MM.1S (cell line): ENCODE results near the gene DEUP1.

Source experiments
- DNase-seq: peaks from one replicate; pipeline ENCODE4 v3.0.0-alpha.2; 2015
- H2AFZ ChIP-seq: fragments of 300-600 bp; sonication (generic); 2 replicates; pipeline ENCODE4 v1.6.0; 2016; ENCODE audit warnings: antibody characterized with exemption, low read length
- H3F3A ChIP-seq: fragments of 300-600 bp; sonication (generic); 2 replicates; pipeline ENCODE4 v1.6.1; 2016; ENCODE audit warnings: mild to moderate bottlenecking, antibody characterized with exemption, low read length, moderate library complexity, mixed read lengths; ENCODE audit not compliant: insufficient read depth
- H3K27ac ChIP-seq: fragments of 300-600 bp; sonication (generic); 2 replicates; pipeline ENCODE4 v1.5.1; 2016; ENCODE audit warnings: mild to moderate bottlenecking, low read length
- H3K27me3 ChIP-seq: fragments of 300-600 bp; sonication (generic); replicated peaks from 2 replicates; pipeline ENCODE4 v1.6.0; 2016; ENCODE audit warnings: low read length; ENCODE audit not compliant: insufficient read depth
- H3K36me3 ChIP-seq: fragments of 300-600 bp; sonication (generic); replicated peaks from 2 replicates; pipeline ENCODE4 v1.6.1; 2016; ENCODE audit warnings: mild to moderate bottlenecking, low read length, mixed read lengths; ENCODE audit not compliant: insufficient read depth
- H3K4me1 ChIP-seq: fragments of 300-600 bp; sonication (generic); 2 replicates; pipeline ENCODE4 v1.6.1; 2016; ENCODE audit warnings: low read length, mixed read lengths
- H3K4me2 ChIP-seq: fragments of 300-600 bp; sonication (generic); 2 replicates; pipeline ENCODE4 v1.6.0; 2016; ENCODE audit warnings: low read depth, low read length
- H3K4me3 ChIP-seq: fragments of 300-600 bp; sonication (generic); 2 replicates; pipeline ENCODE4 v1.5.1; 2016; ENCODE audit warnings: low read length, mixed read lengths
- H3K79me2 ChIP-seq: fragments of 300-600 bp; sonication (generic); 2 replicates; pipeline ENCODE4 v1.6.1; 2016; ENCODE audit warnings: mixed run types, low read length, mixed read lengths
- H3K9ac ChIP-seq: fragments of 300-600 bp; sonication (generic); 2 replicates; pipeline ENCODE4 v1.6.1; 2016; ENCODE audit warnings: low read length, mixed read lengths
- H3K9me2 ChIP-seq: fragments of 300-600 bp; sonication (generic); replicated peaks from 2 replicates; pipeline ENCODE4 v1.6.1; 2016; ENCODE audit warnings: mild to moderate bottlenecking, low read length, mixed read lengths; ENCODE audit not compliant: insufficient read depth
- H3K9me3 ChIP-seq: fragments of 300-600 bp; sonication (generic); replicated peaks from 2 replicates; pipeline ENCODE4 v1.6.1; 2016; ENCODE audit warnings: mild to moderate bottlenecking, low read length, mixed read lengths; ENCODE audit not compliant: insufficient read depth
- H4K20me1 ChIP-seq: fragments of 300-600 bp; sonication (generic); 2 replicates; pipeline ENCODE4 v1.6.1; 2016; ENCODE audit warnings: mild to moderate bottlenecking, low read length, moderate library complexity, mixed read lengths; ENCODE audit not compliant: insufficient read depth
- EZH2 ChIP-seq: fragments of 300-600 bp; sonication (generic); optimal IDR thresholded peaks from 2 replicates; pipeline ENCODE3; 2017; ENCODE audit warnings: low read depth, mild to moderate bottlenecking, antibody characterized with exemption, low read length, mixed read lengths
- EZH2phosphoT487 ChIP-seq: fragments of 300-600 bp; sonication (generic); IDR thresholded peaks from 2 replicates; pipeline ENCODE4 v1.6.1; 2018; ENCODE audit warnings: antibody characterized with exemption, low read length
- TF ChIP-seq, protein P1 (sequence below): fragments of 300-600 bp; sonication (generic); IDR thresholded peaks from 2 replicates; pipeline ENCODE4 v1.5.1; 2016; ENCODE audit warnings: antibody characterized with exemption, low read length, mixed read lengths

Gene DEUP1

DNA sequence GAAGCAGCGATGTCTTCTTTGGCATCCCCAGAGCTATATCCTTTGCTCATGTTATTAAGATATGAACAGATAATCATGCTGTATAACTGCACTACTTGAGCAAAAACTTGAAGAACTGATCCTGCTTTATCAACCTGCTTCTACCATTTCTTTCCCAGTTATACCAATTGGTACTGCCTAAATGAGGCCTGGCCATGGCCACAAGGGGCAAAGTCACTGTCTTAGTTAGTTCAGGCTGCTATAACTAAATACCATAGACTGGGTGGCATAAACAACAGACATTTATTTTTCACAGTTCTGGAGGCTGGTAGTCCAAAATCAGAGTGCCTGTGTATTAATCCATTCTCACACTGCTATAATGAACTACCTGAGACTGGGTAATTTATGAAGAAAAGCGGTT, 37.5 kb downstream of the DEUP1 start:
- no peak for TF ChIP-seq EZH2
- no peak for TF ChIP-seq EZH2phosphoT487
- TF ChIP-seq, protein P1, sequence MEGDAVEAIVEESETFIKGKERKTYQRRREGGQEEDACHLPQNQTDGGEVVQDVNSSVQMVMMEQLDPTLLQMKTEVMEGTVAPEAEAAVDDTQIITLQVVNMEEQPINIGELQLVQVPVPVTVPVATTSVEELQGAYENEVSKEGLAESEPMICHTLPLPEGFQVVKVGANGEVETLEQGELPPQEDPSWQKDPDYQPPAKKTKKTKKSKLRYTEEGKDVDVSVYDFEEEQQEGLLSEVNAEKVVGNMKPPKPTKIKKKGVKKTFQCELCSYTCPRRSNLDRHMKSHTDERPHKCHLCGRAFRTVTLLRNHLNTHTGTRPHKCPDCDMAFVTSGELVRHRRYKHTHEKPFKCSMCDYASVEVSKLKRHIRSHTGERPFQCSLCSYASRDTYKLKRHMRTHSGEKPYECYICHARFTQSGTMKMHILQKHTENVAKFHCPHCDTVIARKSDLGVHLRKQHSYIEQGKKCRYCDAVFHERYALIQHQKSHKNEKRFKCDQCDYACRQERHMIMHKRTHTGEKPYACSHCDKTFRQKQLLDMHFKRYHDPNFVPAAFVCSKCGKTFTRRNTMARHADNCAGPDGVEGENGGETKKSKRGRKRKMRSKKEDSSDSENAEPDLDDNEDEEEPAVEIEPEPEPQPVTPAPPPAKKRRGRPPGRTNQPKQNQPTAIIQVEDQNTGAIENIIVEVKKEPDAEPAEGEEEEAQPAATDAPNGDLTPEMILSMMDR = no peak
- no peak overlapping the region for H3K9ac ChIP-seq
- H3K27ac ChIP-seq = no peak overlapping the region

DNA sequence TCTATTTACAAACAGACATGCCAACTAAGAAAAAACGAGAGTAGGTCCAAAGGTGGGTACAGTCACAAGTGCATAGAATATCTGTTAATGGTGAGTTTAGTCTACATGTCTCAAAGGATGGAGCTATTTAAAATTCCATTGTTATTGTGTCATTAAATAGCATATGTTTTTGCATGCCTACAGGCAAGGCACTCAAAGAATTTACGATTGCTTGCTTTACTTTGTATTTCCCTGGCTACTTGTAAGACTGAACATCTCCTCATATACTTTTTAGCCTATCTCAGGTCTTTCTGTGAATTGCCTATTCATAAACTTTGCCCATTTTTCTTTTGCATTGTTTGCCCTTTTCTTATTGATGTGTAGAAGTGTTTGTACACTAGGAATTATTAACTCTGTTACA, 39.7 kb downstream of the DEUP1 start:
- Histone ChIP-seq H3K4me3 (no peak overlapping the region), H3K36me3 (no peaks in the 10 kb centered on the region), H4K20me1 (no peaks in the 10 kb centered on the region), H3K79me2 (no peaks in the 10 kb centered on the region), H3K9me2 (no peaks in the 10 kb centered on the region), H3K4me2 (no peak overlapping the region), H3K4me1 (no peaks in the 10 kb centered on the region), H3K9ac (no peak overlapping the region), H3K9me3 (no peaks in the 10 kb centered on the region), H3K27ac (no peak overlapping the region), H3F3A (no peaks in the 10 kb centered on the region), H3K27me3 (no peaks in the 10 kb centered on the region), H2AFZ (no peak overlapping the region)
- TF ChIP-seq, protein P1 = no peak
- TF ChIP-seq EZH2 (no peak), EZH2phosphoT487 (no peak)
- DNase-seq = no peak

More for the DNA sequence above, 37.5 kb downstream of the DEUP1 start:
- H4K20me1 ChIP-seq = no peaks in the 10 kb centered on the region
- no peak for DNase-seq
- no peaks in the 10 kb centered on the region for H3K9me3 ChIP-seq
- no peaks in the 10 kb centered on the region for H3K36me3 ChIP-seq
- no peaks in the 10 kb centered on the region for H3F3A ChIP-seq
- no peak overlapping the region for H2AFZ ChIP-seq
- H3K27me3 ChIP-seq = no peaks in the 10 kb centered on the region
- H3K4me2 ChIP-seq = no peak overlapping the region
- H3K79me2 ChIP-seq = no peaks in the 10 kb centered on the region
- H3K4me1 ChIP-seq = no peaks in the 10 kb centered on the region
- H3K9me2 ChIP-seq = no peaks in the 10 kb centered on the region
- H3K4me3 ChIP-seq = no peak overlapping the region

DNA sequence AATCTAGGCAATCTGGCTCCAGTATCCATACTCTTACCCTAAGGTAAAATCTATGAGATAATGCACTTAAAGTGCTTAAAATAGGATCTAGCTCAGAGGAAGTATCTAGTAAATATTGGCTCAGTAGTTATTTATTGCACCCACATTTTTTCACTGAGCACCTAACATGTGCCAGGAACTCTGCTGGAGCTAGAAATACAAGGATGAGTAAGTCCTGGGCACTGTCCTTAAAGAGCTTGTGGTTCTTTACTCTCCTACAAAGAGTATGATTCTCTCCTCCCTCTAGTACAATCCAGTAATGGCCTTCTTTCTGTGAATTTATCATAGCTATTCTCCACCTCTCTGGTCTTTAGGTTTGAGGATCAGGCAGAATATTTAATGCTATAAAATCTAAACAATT, 59.2 kb downstream of the DEUP1 start:
- no peaks in the 10 kb centered on the region for H3K36me3 ChIP-seq
- H3K4me1 ChIP-seq = no peaks in the 10 kb centered on the region
- TF ChIP-seq EZH2phosphoT487 (no peak), EZH2 (no peak)
- TF ChIP-seq, protein P1 = no peak
- H3K9me3 ChIP-seq = no peaks in the 10 kb centered on the region
- H3K9ac ChIP-seq = no peak overlapping the region
- no peak for DNase-seq
- H2AFZ ChIP-seq = no peak overlapping the region
- H3K27ac ChIP-seq = no peak overlapping the region
- no peaks in the 10 kb centered on the region for H3K27me3 ChIP-seq
- no peaks in the 10 kb centered on the region for H3K79me2 ChIP-seq
- no peaks in the 10 kb centered on the region for H3K9me2 ChIP-seq
- no peak overlapping the region for H3K4me3 ChIP-seq
- H3K4me2 ChIP-seq = no peak overlapping the region
- H4K20me1 ChIP-seq = no peaks in the 10 kb centered on the region
- H3F3A ChIP-seq = no peaks in the 10 kb centered on the region

DNA sequence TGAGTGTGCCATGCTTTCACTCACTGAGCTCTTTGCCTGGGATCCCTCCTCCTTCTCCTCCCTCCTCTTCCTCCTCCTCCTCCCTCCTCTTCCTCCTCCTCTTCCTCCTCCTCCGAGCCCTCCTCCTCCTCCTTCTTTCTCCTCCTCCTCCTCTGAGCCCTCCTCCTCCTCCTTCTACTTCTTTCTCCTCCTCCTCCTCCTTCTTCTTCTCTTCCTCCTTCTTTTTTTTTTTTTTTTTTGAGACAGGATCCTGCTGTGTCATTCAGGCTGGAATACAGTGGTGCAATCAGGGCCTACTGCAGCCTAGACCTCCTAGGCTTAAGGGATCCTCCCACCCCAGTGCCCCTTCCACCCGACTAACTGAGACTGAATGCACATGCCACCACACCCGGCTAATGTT, 62.3 kb downstream of the DEUP1 start:
- Histone ChIP-seq H3K4me2 (no peak overlapping the region), H4K20me1 (no peaks in the 10 kb centered on the region), H3K9me3 (no peaks in the 10 kb centered on the region), H3K4me3 (no peak overlapping the region), H3K79me2 (no peaks in the 10 kb centered on the region), H3K9me2 (no peaks in the 10 kb centered on the region), H3K36me3 (no peaks in the 10 kb centered on the region), H3K27me3 (no peaks in the 10 kb centered on the region), H3K27ac (no peak overlapping the region), H2AFZ (no peak overlapping the region), H3F3A (no peaks in the 10 kb centered on the region), H3K4me1 (no peaks in the 10 kb centered on the region), H3K9ac (no peak overlapping the region)
- no peak for DNase-seq
- TF ChIP-seq, protein P1 = no peak
- TF ChIP-seq EZH2 = no peak
- TF ChIP-seq EZH2phosphoT487 = no peak
